DOHH2 (cell line): ENCODE results near the gene DIP2C.
"Not testable (repeated sequence)": the region's sequence is repeated elsewhere in the genome, so short reads cannot be mapped to it uniquely, and the experiment has no call there.

Experiments
- H3F3A ChIP-seq: fragments of 200-600 bp; sonication (generic), shearing (Covaris generic); 2 replicates; pipeline ENCODE4 v1.6.0; 2016; ENCODE audit warnings: antibody characterized with exemption, mild to moderate bottlenecking; ENCODE audit not compliant: control insufficient read depth, insufficient read depth
- H3K27ac ChIP-seq: fragments of 200-600 bp; sonication (generic); 2 replicates; pipeline ENCODE4 v1.5.1; 2014; ENCODE audit warnings: low read depth, mild to moderate bottlenecking, low read length, moderate library complexity
- H3K27me3 ChIP-seq: fragments of 200-600 bp; sonication (generic); 2 replicates; pipeline ENCODE4 v1.6.1; 2014; ENCODE audit warnings: mild to moderate bottlenecking, low read length, mixed read lengths; ENCODE audit not compliant: control insufficient read depth
- H3K36me3 ChIP-seq: fragments of 200-600 bp; sonication (generic); 2 replicates; pipeline ENCODE4 v1.6.1; 2014; ENCODE audit warnings: mild to moderate bottlenecking, low read length, moderate library complexity, mixed read lengths; ENCODE audit not compliant: control insufficient read depth
- H3K4me1 ChIP-seq: fragments of 200-600 bp; sonication (generic); 2 replicates; pipeline ENCODE4 v1.6.1; 2014; ENCODE audit warnings: mild to moderate bottlenecking, low read length, mixed read lengths; ENCODE audit not compliant: control insufficient read depth
- H3K4me2 ChIP-seq: fragments of 200-600 bp; sonication (generic); 2 replicates; pipeline ENCODE4 v1.6.0; 2014; ENCODE audit warnings: mild to moderate bottlenecking, low read length, moderate library complexity
- H3K4me3 ChIP-seq: fragments of 200-600 bp; sonication (generic); 2 replicates; pipeline ENCODE4 v1.5.1; 2014; ENCODE audit warnings: mild to moderate bottlenecking, low read length, mixed read lengths
- H3K79me2 ChIP-seq: fragments of 200-600 bp; sonication (generic); 2 replicates; pipeline ENCODE4 v1.6.1; 2014; ENCODE audit warnings: mild to moderate bottlenecking, low read length, mixed read lengths; ENCODE audit not compliant: control insufficient read depth
- H3K9me2 ChIP-seq: fragments of 200-600 bp; sonication (generic); replicated peaks from 2 replicates; pipeline ENCODE4 v1.6.1; 2014; ENCODE audit warnings: mild to moderate bottlenecking, low read length, mixed read lengths; ENCODE audit not compliant: control insufficient read depth
- H3K9me3 ChIP-seq: fragments of 200-600 bp; sonication (generic); 2 replicates; pipeline ENCODE4 v1.6.1; 2014; ENCODE audit warnings: antibody characterized with exemption, low read length, mixed read lengths; ENCODE audit not compliant: control insufficient read depth, insufficient read depth
- H4K20me1 ChIP-seq: fragments of 200-600 bp; sonication (generic); 2 replicates; pipeline ENCODE4 v1.6.0; 2014; ENCODE audit warnings: low read depth, mild to moderate bottlenecking, antibody characterized with exemption, low read length, moderate library complexity; ENCODE audit not compliant: control insufficient read depth, insufficient read depth
- EZH2phosphoT487 ChIP-seq: fragments of 200-600 bp; sonication (generic); IDR thresholded peaks from 2 replicates; pipeline ENCODE4 v1.6.1; 2017; ENCODE audit warnings: borderline replicate concordance, mild to moderate bottlenecking, antibody characterized with exemption, low read length, moderate library complexity, mixed read lengths
- TF ChIP-seq, protein P1 (sequence below): fragments of 200-600 bp; sonication (generic); IDR thresholded peaks from one replicate; pipeline ENCODE4 v1.5.1; 2014; ENCODE audit warnings: antibody characterized with exemption, mild to moderate bottlenecking, low read depth, low read length; ENCODE audit not compliant: poor library complexity, severe bottlenecking

Gene DIP2C

DNA sequence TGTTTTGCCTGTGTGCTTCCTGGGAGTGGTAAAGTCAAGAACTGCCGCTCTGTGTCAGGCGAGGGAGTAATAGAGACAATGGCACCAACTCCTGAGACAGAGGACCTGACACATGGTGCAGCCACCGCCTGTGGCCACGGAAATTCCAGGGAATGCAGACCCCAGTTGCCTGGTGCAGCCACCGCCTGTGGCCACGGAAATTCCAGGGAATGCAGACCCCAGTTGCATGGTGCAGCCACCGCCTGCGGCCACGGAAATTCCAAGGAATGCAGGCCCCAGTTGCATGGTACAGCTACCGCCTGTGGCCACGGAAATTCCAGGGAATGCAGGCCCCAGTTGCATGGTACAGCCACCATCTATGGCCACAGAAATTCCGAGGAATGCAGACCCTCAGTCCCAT lies 8.7 kb downstream of the DIP2C start:
- Histone ChIP-seq H3K4me1 (no peaks in the 10 kb centered on the region), H3K79me2 (no peaks in the 10 kb centered on the region), H3K4me2 (no peak overlapping the region), H3K9me2 (no peaks in the 10 kb centered on the region), H3K27ac (no peak overlapping the region), H3K27me3 (peaks cover 7% of the 10 kb centered on the region; the same call in 1 of the 2 replicates), H3F3A (no peaks in the 10 kb centered on the region), H4K20me1 (no peaks in the 10 kb centered on the region), H3K36me3 (no peaks in the 10 kb centered on the region), H3K4me3 (no peak overlapping the region), H3K9me3 (no peaks in the 10 kb centered on the region)
- TF ChIP-seq, protein P1, sequence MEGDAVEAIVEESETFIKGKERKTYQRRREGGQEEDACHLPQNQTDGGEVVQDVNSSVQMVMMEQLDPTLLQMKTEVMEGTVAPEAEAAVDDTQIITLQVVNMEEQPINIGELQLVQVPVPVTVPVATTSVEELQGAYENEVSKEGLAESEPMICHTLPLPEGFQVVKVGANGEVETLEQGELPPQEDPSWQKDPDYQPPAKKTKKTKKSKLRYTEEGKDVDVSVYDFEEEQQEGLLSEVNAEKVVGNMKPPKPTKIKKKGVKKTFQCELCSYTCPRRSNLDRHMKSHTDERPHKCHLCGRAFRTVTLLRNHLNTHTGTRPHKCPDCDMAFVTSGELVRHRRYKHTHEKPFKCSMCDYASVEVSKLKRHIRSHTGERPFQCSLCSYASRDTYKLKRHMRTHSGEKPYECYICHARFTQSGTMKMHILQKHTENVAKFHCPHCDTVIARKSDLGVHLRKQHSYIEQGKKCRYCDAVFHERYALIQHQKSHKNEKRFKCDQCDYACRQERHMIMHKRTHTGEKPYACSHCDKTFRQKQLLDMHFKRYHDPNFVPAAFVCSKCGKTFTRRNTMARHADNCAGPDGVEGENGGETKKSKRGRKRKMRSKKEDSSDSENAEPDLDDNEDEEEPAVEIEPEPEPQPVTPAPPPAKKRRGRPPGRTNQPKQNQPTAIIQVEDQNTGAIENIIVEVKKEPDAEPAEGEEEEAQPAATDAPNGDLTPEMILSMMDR = no peak
- no peak for TF ChIP-seq EZH2phosphoT487

DNA sequence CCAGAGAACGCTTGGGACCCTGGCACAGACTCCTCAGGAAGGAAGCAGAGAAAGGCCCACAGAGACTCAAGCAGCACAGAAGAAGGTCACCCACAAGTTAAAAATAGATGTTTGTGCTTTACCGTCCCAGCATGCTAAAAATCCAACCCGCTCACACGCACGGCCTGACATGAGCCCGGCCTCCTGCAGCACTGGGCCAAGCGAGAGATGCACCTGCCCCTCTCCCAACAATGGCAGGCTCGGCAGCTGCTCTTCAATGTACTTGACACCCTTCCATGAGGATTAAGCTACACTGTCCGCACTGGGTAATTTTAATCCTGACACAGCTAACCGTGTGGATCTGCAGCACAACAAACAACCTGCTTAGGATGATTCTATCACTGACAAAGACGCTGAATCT lies 9.3 kb downstream of the DIP2C start:
- TF ChIP-seq, protein P1 = no peak
- TF ChIP-seq EZH2phosphoT487 = no peak
- no peak overlapping the region for H3K4me2 ChIP-seq

DNA sequence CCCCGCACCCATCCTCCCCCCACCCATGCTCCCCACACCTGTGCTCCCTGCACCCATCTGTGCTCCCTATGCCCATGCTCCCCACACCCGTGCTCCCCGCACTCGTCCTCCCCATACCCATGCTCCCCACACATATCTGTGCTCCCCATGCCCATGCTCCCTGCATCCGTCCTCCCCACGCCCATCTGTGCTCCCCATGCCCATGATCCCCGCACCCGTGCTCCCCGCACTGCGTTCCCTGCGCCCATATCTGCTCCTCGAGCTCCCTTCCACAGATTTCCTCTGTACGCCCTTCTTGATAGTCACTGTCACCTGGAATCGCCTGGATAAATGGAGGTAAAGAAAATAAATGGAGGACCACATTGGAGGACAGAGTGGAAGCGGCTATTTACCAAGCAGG lies 9.9 kb downstream of the DIP2C start:
- Histone ChIP-seq H3K79me2 (no peaks in the 10 kb centered on the region), H3K27me3 (peaks cover 8% of the 10 kb centered on the region; the same call in 1 of the 2 replicates), H4K20me1 (no peaks in the 10 kb centered on the region), H3K9me3 (no peaks in the 10 kb centered on the region), H3K4me3 (no peak overlapping the region), H3K36me3 (no peaks in the 10 kb centered on the region), H3K4me1 (no peaks in the 10 kb centered on the region), H3F3A (no peaks in the 10 kb centered on the region), H3K27ac (no peak overlapping the region), H3K4me2 (no peak overlapping the region), H3K9me2 (no peaks in the 10 kb centered on the region)
- TF ChIP-seq, protein P1 = no peak

More for the DNA sequence above, 9.3 kb downstream of the DIP2C start:
- Histone ChIP-seq H3K4me1 (no peaks in the 10 kb centered on the region), H4K20me1 (no peaks in the 10 kb centered on the region), H3K36me3 (no peaks in the 10 kb centered on the region), H3K27ac (no peak overlapping the region), H3K27me3 (peaks cover 8% of the 10 kb centered on the region; the same call in 1 of the 2 replicates), H3F3A (no peaks in the 10 kb centered on the region), H3K9me3 (no peaks in the 10 kb centered on the region), H3K4me3 (no peak overlapping the region), H3K9me2 (no peaks in the 10 kb centered on the region), H3K79me2 (no peaks in the 10 kb centered on the region)

GRCh38 chr10:678662-679005 lies 10.8 kb downstream of the DIP2C start:
- H3K9me3 ChIP-seq, H4K20me1 ChIP-seq, H3K4me2 ChIP-seq, H3K9me2 ChIP-seq, H3K4me3 ChIP-seq, H3F3A ChIP-seq, H3K27ac ChIP-seq, H3K36me3 ChIP-seq, H3K4me1 ChIP-seq, H3K79me2 ChIP-seq: not testable (repeated sequence)
- H3K27me3 ChIP-seq = peaks cover 11% of the 10 kb centered on the region
